Measurements from ENCODE around the gene PARP3.
"Not testable (repeated sequence)": the region's sequence is repeated elsewhere in the genome, so short reads cannot be mapped to it uniquely, and the experiment has no call there.

The PARP3 gene

GRCh38 chr3:51941798-51942602 is at the start of gene PARP3, which contains the start of gene RRP9:
Gene PARP3 (plus strand): TSS chr3:51942363. CDS start chr3:51943356, 993 bp downstream.
Gene RRP9 (minus strand): TSS chr3:51941904. CDS start chr3:51941867, 37 bp downstream.
- DNase-seq, result peak; percentile 100

- no peak for DNase-seq
Measured at GRCh38 chr3:51894391-51894790, 47.8 kb upstream of the PARP3 start.

GRCh38 chr3:51894939-51895338 is 47.2 kb upstream of the PARP3 start:
- no peak for DNase-seq

GRCh38 chr3:51896607-51897305 is 45.4 kb upstream of the PARP3 start:
- no peak for DNase-seq

GRCh38 chr3:51897391-51897790 is 44.8 kb upstream of the PARP3 start:
- no peak for DNase-seq

GRCh38 chr3:51900043-51900442 is 42.1 kb upstream of the PARP3 start:
- DNase-seq, result not testable (repeated sequence)

GRCh38 chr3:51902361-51902760 is 39.8 kb upstream of the PARP3 start:
- not testable (repeated sequence) for DNase-seq

- no peak for DNase-seq
Measured at GRCh38 chr3:51904034-51904823, 37.9 kb upstream of the PARP3 start.

GRCh38 chr3:51908026-51908425 is 34.1 kb upstream of the PARP3 start:
- DNase-seq, result no peak

- DNase-seq, result no peak
Measured at GRCh38 chr3:51916418-51916817, 25.7 kb upstream of the PARP3 start.

- DNase-seq, result no peak
Measured at GRCh38 chr3:51921081-51921578, 21.0 kb upstream of the PARP3 start.

- DNase-seq, result no peak
Measured at GRCh38 chr3:51927061-51927977, 14.8 kb upstream of the PARP3 start.

- DNase-seq, result no peak
Measured at GRCh38 chr3:51928438-51928837, 13.7 kb upstream of the PARP3 start.

- DNase-seq, result not testable (repeated sequence)
Measured at GRCh38 chr3:51928981-51929380, 13.2 kb upstream of the PARP3 start.

- no peak for DNase-seq
Measured at GRCh38 chr3:51929420-51930003, 12.7 kb upstream of the PARP3 start.

- no peak for DNase-seq
Measured at GRCh38 chr3:51930439-51930838, 11.7 kb upstream of the PARP3 start.

GRCh38 chr3:51931756-51932155 is 10.4 kb upstream of the PARP3 start:
- no peak for DNase-seq

- DNase-seq, result no peak
Measured at GRCh38 chr3:51932471-51933370, 9.4 kb upstream of the PARP3 start.

GRCh38 chr3:51933471-51934138 is 8.6 kb upstream of the PARP3 start:
- DNase-seq, result no peak

All from activated naive CD4-positive, alpha-beta T cell treated with anti-CD3 and anti-CD28 coated beads, Interleukin-2, amount 50 U/mL, for 16 hours (primary cell).